Liver (tissue), 3 donors: ENCODE measurements around the gene SLC17A9.

Experiments used
- GABPA ChIP-seq, 2 donors: IDR thresholded peaks in 1 of 2; conservative IDR thresholded peaks in 1 of 2; 2 replicates each; pipeline ENCODE4 v1.6.1; 2016; ENCODE audit warnings: antibody characterized with exemption in 2 of 2, mild to moderate bottlenecking in 1 of 2, moderate library complexity in 1 of 2
- HNF4G ChIP-seq: IDR thresholded peaks from 2 replicates; pipeline ENCODE4 v1.6.1; 2016; ENCODE audit warnings: antibody characterized with exemption
- NR2F2 ChIP-seq: IDR thresholded peaks from 2 replicates; pipeline ENCODE4 v1.6.1; 2016; ENCODE audit warnings: antibody characterized with exemption
- RAD21 ChIP-seq, 2 donors: IDR thresholded peaks; 2 replicates each; pipeline ENCODE4 v1.6.1; 2016; ENCODE audit warnings: antibody characterized with exemption in 2 of 2, mild to moderate bottlenecking in 2 of 2
- RXRA ChIP-seq, 2 donors: IDR thresholded peaks; 2 replicates each; pipeline ENCODE4 v1.6.1; 2017 to 2018; ENCODE audit warnings: antibody characterized with exemption in 2 of 2, mild to moderate bottlenecking in 1 of 2
- SP1 ChIP-seq: IDR thresholded peaks from 2 replicates; pipeline ENCODE4 v1.6.1; 2018; ENCODE audit warnings: antibody characterized with exemption, mild to moderate bottlenecking
- TAF1 ChIP-seq: conservative IDR thresholded peaks from 2 replicates; pipeline ENCODE4 v1.6.1; 2016; ENCODE audit warnings: antibody characterized with exemption, mild to moderate bottlenecking
- YY1 ChIP-seq: IDR thresholded peaks from 2 replicates; pipeline ENCODE4 v1.6.1; 2016; ENCODE audit warnings: antibody characterized with exemption, mild to moderate bottlenecking
- TF ChIP-seq, protein P1 (sequence below): fragments of 150-350 bp; IDR thresholded peaks from 2 replicates; pipeline ENCODE4 v1.5.1; 2017; ENCODE audit warnings: improper control_type of control experiment, low read depth, low read length; ENCODE audit not compliant: missing input control
- TF ChIP-seq, protein P2 (sequence below): IDR thresholded peaks from 2 replicates; pipeline ENCODE4 v1.6.1; 2016; ENCODE audit warnings: antibody characterized with exemption, mild to moderate bottlenecking
- TF ChIP-seq, protein P3 (sequence below): IDR thresholded peaks from 2 replicates; pipeline ENCODE4 v1.6.1; 2016; ENCODE audit warnings: antibody characterized with exemption
- TF ChIP-seq, protein P4 (sequence below): IDR thresholded peaks from 2 replicates; pipeline ENCODE4 v1.6.1; 2016; ENCODE audit warnings: antibody characterized with exemption
- donor health status: healthy.
- donor health status: healthy.

DNA sequence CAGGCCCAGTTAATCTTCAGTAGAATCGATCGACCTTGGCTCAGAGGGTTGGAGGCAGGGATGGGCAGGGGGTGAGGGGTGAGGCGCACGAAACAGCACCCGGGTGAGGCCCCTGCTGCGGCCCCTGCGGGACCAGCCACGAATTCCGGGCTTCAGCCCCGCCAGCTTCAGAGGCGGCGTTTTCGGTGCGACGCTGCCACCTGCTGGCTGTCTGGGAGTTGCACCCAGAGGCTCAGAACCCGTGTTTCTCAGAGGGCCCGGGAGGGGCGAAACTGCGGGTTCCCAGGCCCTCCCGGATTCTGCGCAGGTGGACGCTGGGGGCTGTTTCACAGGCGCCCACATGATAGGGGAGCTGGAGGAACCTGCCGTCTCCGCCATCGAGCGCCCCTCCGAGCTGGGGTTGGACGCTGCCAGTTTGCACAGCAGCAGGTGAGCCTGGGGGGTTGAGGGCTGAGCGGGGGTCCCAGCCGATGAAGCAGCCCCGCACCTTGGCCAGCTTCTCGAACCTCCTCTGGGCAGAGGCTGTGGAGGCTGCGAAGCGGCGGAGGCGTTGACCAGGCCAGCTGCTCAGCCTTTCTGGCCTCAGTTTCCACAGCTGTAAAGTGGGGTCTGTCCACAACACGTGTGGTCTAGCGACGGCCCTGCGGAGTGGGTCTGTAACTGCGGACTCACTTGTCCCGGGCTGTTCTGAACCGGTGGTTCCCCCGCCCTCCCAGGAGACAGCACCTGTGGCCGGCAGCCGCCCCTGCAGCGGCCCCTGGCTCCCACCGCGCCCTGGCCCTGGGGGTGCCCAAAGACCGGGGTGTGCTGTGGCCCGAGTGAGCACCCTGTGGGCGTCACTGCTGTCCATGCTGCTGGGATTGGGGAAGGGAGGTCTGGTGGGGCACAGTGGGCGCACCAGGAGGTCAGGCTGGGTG, 56.8 kb downstream of the SLC17A9 start:
- TF ChIP-seq, protein P1, sequence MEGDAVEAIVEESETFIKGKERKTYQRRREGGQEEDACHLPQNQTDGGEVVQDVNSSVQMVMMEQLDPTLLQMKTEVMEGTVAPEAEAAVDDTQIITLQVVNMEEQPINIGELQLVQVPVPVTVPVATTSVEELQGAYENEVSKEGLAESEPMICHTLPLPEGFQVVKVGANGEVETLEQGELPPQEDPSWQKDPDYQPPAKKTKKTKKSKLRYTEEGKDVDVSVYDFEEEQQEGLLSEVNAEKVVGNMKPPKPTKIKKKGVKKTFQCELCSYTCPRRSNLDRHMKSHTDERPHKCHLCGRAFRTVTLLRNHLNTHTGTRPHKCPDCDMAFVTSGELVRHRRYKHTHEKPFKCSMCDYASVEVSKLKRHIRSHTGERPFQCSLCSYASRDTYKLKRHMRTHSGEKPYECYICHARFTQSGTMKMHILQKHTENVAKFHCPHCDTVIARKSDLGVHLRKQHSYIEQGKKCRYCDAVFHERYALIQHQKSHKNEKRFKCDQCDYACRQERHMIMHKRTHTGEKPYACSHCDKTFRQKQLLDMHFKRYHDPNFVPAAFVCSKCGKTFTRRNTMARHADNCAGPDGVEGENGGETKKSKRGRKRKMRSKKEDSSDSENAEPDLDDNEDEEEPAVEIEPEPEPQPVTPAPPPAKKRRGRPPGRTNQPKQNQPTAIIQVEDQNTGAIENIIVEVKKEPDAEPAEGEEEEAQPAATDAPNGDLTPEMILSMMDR: peak; percentile 93
- TF ChIP-seq GABPA (IDR thresholded peaks at IDR 0.05 in 1 of 2, conservative IDR thresholded peaks at IDR 0.05 in 1 of 2) (no peak), TAF1 (no peak), SP1 (no peak), RAD21 (IDR thresholded peaks at IDR 0.05) (peak; percentile 88 to 93), HNF4G (no peak), RXRA (IDR thresholded peaks at IDR 0.05) (no peak), NR2F2 (no peak), YY1 (no peak)
- TF ChIP-seq, protein P2, sequence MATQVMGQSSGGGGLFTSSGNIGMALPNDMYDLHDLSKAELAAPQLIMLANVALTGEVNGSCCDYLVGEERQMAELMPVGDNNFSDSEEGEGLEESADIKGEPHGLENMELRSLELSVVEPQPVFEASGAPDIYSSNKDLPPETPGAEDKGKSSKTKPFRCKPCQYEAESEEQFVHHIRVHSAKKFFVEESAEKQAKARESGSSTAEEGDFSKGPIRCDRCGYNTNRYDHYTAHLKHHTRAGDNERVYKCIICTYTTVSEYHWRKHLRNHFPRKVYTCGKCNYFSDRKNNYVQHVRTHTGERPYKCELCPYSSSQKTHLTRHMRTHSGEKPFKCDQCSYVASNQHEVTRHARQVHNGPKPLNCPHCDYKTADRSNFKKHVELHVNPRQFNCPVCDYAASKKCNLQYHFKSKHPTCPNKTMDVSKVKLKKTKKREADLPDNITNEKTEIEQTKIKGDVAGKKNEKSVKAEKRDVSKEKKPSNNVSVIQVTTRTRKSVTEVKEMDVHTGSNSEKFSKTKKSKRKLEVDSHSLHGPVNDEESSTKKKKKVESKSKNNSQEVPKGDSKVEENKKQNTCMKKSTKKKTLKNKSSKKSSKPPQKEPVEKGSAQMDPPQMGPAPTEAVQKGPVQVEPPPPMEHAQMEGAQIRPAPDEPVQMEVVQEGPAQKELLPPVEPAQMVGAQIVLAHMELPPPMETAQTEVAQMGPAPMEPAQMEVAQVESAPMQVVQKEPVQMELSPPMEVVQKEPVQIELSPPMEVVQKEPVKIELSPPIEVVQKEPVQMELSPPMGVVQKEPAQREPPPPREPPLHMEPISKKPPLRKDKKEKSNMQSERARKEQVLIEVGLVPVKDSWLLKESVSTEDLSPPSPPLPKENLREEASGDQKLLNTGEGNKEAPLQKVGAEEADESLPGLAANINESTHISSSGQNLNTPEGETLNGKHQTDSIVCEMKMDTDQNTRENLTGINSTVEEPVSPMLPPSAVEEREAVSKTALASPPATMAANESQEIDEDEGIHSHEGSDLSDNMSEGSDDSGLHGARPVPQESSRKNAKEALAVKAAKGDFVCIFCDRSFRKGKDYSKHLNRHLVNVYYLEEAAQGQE: no peak
- TF ChIP-seq, protein P3, sequence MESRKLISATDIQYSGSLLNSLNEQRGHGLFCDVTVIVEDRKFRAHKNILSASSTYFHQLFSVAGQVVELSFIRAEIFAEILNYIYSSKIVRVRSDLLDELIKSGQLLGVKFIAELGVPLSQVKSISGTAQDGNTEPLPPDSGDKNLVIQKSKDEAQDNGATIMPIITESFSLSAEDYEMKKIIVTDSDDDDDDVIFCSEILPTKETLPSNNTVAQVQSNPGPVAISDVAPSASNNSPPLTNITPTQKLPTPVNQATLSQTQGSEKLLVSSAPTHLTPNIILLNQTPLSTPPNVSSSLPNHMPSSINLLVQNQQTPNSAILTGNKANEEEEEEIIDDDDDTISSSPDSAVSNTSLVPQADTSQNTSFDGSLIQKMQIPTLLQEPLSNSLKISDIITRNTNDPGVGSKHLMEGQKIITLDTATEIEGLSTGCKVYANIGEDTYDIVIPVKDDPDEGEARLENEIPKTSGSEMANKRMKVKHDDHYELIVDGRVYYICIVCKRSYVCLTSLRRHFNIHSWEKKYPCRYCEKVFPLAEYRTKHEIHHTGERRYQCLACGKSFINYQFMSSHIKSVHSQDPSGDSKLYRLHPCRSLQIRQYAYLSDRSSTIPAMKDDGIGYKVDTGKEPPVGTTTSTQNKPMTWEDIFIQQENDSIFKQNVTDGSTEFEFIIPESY: no peak
- TF ChIP-seq, protein P4, sequence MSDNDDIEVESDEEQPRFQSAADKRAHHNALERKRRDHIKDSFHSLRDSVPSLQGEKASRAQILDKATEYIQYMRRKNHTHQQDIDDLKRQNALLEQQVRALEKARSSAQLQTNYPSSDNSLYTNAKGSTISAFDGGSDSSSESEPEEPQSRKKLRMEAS: no peak
